ENCODE data around the gene PRR14L.

Gene PRR14L

GRCh38 chr22:31637891-31638618, 111.9 kb downstream of the PRR14L start:
- no peak for DNase-seq

GRCh38 chr22:31637447-31637890, 112.5 kb downstream of the PRR14L start:
- no peak for DNase-seq

GRCh38 chr22:31635638-31636306, 114.2 kb downstream of the PRR14L start:
- no peak for DNase-seq

GRCh38 chr22:31631436-31631835, 118.5 kb downstream of the PRR14L start:
- no peak for DNase-seq

Measured in CD4-positive, alpha-beta T cell treated with Interleukin-12 subunit alpha and Interleukin-12 subunit beta, for 1 hour (primary cell).